GM10847 (cell line): ENCODE results near the gene DCTPP1.

Experiments
- POLR2A ChIP-seq: IDR thresholded peaks from 2 replicates; pipeline ENCODE4 v1.6.1; 2011; ENCODE audit not compliant: insufficient read length; ENCODE audit errors: extremely low read depth

DCTPP1 gene

GRCh38 chr16:30456302-30456701 lies 26.5 kb upstream of the DCTPP1 start:
- no peak for TF ChIP-seq POLR2A

GRCh38 chr16:30449116-30449435 lies 19.2 kb upstream of the DCTPP1 start:
- TF ChIP-seq POLR2A = no peak

GRCh38 chr16:30447512-30448226 lies 17.8 kb upstream of the DCTPP1 start:
- no peak for TF ChIP-seq POLR2A

- TF ChIP-seq POLR2A = no peak
Measured at GRCh38 chr16:30446203-30446595, 16.4 kb upstream of the DCTPP1 start.

GRCh38 chr16:30445408-30446202 lies 15.8 kb upstream of the DCTPP1 start, which contains the start of gene SEPHS2:
TSS of gene SEPHS2 (minus strand) at chr16:30445874. CDS start at chr16:30445727, 147 bp downstream.
- peak; percentile 78 for TF ChIP-seq POLR2A

- no peak for TF ChIP-seq POLR2A
Measured at GRCh38 chr16:30445149-30445407, 15.2 kb upstream of the DCTPP1 start.

- no peak for TF ChIP-seq POLR2A
Measured at GRCh38 chr16:30444231-30445148, 14.7 kb upstream of the DCTPP1 start.

DNA sequence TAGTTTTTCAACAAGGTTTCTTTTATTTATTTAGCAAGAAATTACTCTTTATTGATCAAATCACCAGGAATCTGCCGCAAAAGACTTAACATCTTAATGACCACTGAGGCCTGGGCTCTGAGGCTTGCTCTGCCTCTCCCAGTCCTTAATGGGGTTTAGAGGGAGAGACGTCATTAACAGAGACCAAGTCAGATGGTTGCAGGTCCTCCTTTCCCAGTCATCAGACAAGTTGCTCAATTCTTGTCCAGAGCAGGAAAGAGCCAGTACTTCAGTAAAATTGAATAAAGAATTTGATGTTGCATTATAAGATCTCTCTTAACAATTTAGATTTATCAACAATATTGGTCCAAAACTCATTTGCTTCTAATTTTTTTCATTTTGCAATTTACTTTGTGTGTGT lies 13.8 kb upstream of the DCTPP1 start:
- TF ChIP-seq POLR2A = no peak

- no peak for TF ChIP-seq POLR2A
Measured at GRCh38 chr16:30439720-30440348, 10.0 kb upstream of the DCTPP1 start.

DNA sequence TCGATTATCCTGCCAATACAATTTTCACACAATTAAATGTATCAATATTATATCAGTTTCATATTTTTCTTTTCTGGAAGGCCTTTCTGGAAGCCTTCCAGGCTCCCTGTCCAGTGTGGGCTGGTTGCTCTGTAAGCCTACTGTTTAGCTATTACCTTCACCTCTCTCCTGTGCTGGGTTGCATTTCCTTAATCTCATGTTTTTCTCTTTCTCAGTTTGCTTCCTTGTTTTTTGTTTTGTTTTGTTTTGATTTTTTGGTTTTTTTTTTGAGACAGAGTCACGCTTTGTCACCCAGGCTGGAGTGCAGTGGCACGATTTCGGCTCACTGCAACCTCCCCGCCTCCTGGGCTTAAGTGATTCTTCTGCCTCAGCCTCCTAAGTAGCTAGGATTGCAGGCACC lies 9.0 kb upstream of the DCTPP1 start:
- no peak for TF ChIP-seq POLR2A

DNA sequence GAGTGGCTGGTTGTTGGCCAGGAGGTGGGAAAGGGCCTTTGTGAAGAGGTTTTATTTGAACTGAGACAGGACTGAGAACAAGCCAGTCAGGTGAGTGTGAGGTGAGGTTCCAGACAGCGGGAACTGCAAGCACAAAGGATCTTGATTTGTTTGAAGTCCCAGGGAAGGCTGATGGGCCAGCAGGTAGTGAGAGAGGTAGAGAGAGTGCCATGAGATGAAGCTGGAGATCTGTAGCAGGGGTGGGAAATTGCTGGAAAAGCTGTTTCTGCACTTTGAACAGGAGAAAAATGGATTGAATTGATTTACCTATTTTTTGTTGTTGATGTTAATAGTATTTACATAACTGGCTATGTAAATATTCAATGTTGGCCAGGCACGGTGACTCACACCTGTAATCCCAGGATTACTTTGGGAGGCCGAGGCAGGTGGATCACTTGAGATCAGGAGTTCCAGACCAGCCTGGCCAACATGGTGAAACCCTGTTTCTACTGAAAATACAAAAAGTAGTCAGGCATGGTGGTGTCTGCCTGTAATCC lies 7.7 kb upstream of the DCTPP1 start:
- TF ChIP-seq POLR2A = no peak

DNA sequence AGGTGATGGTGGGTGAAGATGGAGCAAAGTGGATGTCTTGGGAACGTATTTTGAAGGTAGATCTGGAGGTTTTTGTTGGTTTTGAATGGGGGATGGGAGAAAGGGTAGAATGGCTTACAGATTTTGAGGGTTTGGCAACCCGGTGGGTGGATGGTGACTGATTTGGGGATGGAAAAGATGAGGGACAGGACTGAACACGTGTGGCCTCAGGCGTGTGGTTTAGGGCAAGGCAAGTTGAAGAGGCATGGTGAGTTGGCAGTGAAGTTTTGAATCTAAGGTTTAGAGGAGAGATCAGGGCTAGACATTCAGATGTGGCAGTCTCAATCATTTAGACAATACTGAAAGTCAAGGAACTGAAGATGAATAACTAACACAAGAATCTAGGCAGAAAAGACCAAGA lies 5.0 kb upstream of the DCTPP1 start:
- no peak for TF ChIP-seq POLR2A

GRCh38 chr16:30430428-30430970 lies 669 bp upstream of the DCTPP1 start:
- TF ChIP-seq POLR2A = no peak

GRCh38 chr16:30429418-30429677 lies 482 bp downstream of the DCTPP1 start:
- no peak for TF ChIP-seq POLR2A

- no peak for TF ChIP-seq POLR2A
Measured at GRCh38 chr16:30428055-30428454, 1.8 kb downstream of the DCTPP1 start.
